Measurements from ENCODE around the gene COG4. TPM values are rescaled to one million over a fixed set of nuclear protein-coding genes. Genes with fewer than 3 reads are reported as not detected.

The COG4 gene
- total RNA-seq, 1 experiment from 2014 or later = 54.2 TPM

DNA sequence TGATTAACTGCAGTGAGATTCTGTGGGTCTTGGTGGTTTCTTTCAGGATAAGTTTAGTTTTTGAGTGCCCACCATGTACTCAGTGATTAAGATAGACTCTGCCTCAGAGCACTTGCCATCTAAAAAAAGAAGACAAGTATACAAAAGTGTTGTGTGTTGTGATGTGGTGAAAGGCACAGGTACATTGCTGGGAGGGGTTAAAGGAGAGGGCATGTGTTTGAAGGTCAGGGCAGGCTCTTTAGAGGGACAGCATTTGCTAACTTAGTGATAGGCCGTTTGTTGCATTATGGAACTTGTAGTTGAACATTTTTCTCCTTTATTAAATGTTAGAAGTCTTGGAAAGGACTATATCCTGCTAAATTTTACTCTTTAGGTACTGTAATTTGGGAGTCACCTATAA is 26.7 kb upstream of the COG4 start:
- H2AFZ ChIP-seq (ENCODE audit: low read depth, low read length, poor library complexity, severe bottlenecking) = no peak overlapping the region
- H4K20me1 ChIP-seq (ENCODE audit: insufficient read depth) = peaks cover 27% of the 10 kb centered on the region; the same call in 1 of the 2 replicates
- BruUV-seq (replicated peaks) = no TSS peak
- no peak for TF ChIP-seq SIN3A (IDR thresholded peaks at IDR 0.05; ENCODE audit: low read depth)
- no peak for TF ChIP-seq CEBPB (IDR thresholded peaks at IDR 0.05; ENCODE audit: low read depth)
- TF ChIP-seq EZH2phosphoT487 (IDR thresholded peaks at IDR 0.05; ENCODE audit: borderline replicate concordance) = no peak
- no peak for TF ChIP-seq EGR1 (IDR thresholded peaks at IDR 0.05; ENCODE audit: low read depth)
- TF ChIP-seq, protein P1, sequence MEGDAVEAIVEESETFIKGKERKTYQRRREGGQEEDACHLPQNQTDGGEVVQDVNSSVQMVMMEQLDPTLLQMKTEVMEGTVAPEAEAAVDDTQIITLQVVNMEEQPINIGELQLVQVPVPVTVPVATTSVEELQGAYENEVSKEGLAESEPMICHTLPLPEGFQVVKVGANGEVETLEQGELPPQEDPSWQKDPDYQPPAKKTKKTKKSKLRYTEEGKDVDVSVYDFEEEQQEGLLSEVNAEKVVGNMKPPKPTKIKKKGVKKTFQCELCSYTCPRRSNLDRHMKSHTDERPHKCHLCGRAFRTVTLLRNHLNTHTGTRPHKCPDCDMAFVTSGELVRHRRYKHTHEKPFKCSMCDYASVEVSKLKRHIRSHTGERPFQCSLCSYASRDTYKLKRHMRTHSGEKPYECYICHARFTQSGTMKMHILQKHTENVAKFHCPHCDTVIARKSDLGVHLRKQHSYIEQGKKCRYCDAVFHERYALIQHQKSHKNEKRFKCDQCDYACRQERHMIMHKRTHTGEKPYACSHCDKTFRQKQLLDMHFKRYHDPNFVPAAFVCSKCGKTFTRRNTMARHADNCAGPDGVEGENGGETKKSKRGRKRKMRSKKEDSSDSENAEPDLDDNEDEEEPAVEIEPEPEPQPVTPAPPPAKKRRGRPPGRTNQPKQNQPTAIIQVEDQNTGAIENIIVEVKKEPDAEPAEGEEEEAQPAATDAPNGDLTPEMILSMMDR (IDR thresholded peaks at IDR 0.05 in 2 of 3, conservative IDR thresholded peaks at IDR 0.05 in 1 of 3; ENCODE audit: borderline replicate concordance in 1 of 3, insufficient read depth in 1 of 3, low read depth in 2 of 3, low read length in 2 of 3) = no peak
- no peak for TF ChIP-seq YY1 (IDR thresholded peaks at IDR 0.05; ENCODE audit: extremely low read depth, insufficient replicate concordance, low read depth, low read length)
- TF ChIP-seq FOSL1 (IDR thresholded peaks at IDR 0.05; ENCODE audit: low read depth) = no peak
- TF ChIP-seq, protein P2, sequence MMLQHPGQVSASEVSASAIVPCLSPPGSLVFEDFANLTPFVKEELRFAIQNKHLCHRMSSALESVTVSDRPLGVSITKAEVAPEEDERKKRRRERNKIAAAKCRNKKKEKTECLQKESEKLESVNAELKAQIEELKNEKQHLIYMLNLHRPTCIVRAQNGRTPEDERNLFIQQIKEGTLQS (IDR thresholded peaks at IDR 0.05) = no peak
- no peak for TF ChIP-seq ZFX (IDR thresholded peaks at IDR 0.05)
- TF ChIP-seq ELF1 (IDR thresholded peaks at IDR 0.05; ENCODE audit: borderline replicate concordance, low read depth) = no peak
- TF ChIP-seq CBX3 (IDR thresholded peaks at IDR 0.05; ENCODE audit: low read depth) = no peak
- no peak overlapping the region for H3K4me2 ChIP-seq (ENCODE audit: low read length)
- H3K9me3 ChIP-seq (ENCODE audit: control insufficient read depth in 1 of 2, insufficient read depth in 1 of 2, low read depth in 1 of 2, low read length in 2 of 2) = no peaks in the 10 kb centered on the region
- no peaks in the 10 kb centered on the region for H3K9me2 ChIP-seq (ENCODE audit: insufficient read depth)
- intact Hi-C loops (cut with micrococcal nuclease) = no loop called here
- H3K9ac ChIP-seq (ENCODE audit: low read length) = no peak overlapping the region
- CTCF ChIA-PET = no interaction called here
- H3K27me3 ChIP-seq (ENCODE audit: insufficient read depth, low read length) = no peaks in the 10 kb centered on the region
- no peaks in the 10 kb centered on the region for H3K4me1 ChIP-seq (ENCODE audit: control insufficient read depth in 1 of 2, insufficient read depth in 2 of 2, low read length in 2 of 2)
- no peak for ATAC-seq
- DNase-seq (ENCODE audit: low read depth, low spot score) = no peak
- peaks cover 100% of the 10 kb centered on the region for H3K79me2 ChIP-seq (ENCODE audit: insufficient read depth, low read length)
- H3K27ac ChIP-seq (ENCODE audit: low read depth, low read length) = no peak overlapping the region
- H3K4me3 ChIP-seq (replicated peaks in 1 of 2; ENCODE audit: low read depth in 1 of 2, low read length in 2 of 2) = no peak overlapping the region
- RAD21 ChIA-PET (ENCODE audit: low non-redundant PET in 1 of 2, low total read pairs in 2 of 2, uncharacterized antibody in 2 of 2, unreplicated experiment in 2 of 2) = no interaction called here
- POLR2A ChIA-PET = no interaction called here
- peaks cover 72 to 84% of the 10 kb centered on the region in 2 experiments for H3K36me3 ChIP-seq (ENCODE audit: control insufficient read depth in 1 of 2, insufficient read depth in 2 of 2, low read length in 2 of 2)
